RWPE1 (cell line): Measurements from ENCODE around the gene SPCS2.

ENCODE experiments used
- CTCF ChIA-PET: fragments of 350-600 bp; sonication (Branson Sonifier 250); formaldehyde crosslinking; extraction: SDS; loops from one replicate; lab custom pipeline; 2021; lab: Yijun Ruan, JAX
- POLR2A ChIA-PET: fragments of 400-600 bp; formaldehyde crosslinking; extraction: SDS; loops from one replicate; lab custom pipeline; 2020; ENCODE audit warnings: antibody characterized with exemption; ENCODE audit not compliant: low non-redundant PET; lab: Yijun Ruan, JAX
- DNase-seq: peaks from one replicate; pipeline ENCODE4 v3.0.0; 2012; ENCODE audit warnings: low spot score
- H3K27ac ChIP-seq: fragments of 450-650 bp; 2 replicates; pipeline ENCODE4 v1.5.1; 2017
- CTCF ChIP-seq: fragments of 450-650 bp; conservative IDR thresholded peaks from 2 replicates; pipeline ENCODE4 v1.5.1; 2017; ENCODE audit warnings: low read depth, mild to moderate bottlenecking

The SPCS2 gene

GRCh38 chr11:74942073-74942759, 6.8 kb upstream of the SPCS2 start:
- no peak for TF ChIP-seq CTCF
- H3K27ac ChIP-seq = peak overlapping the region; percentile 93
- no peak for DNase-seq
- ChIA-PET POLR2A (no interaction called here), CTCF (no interaction called here)

DNA sequence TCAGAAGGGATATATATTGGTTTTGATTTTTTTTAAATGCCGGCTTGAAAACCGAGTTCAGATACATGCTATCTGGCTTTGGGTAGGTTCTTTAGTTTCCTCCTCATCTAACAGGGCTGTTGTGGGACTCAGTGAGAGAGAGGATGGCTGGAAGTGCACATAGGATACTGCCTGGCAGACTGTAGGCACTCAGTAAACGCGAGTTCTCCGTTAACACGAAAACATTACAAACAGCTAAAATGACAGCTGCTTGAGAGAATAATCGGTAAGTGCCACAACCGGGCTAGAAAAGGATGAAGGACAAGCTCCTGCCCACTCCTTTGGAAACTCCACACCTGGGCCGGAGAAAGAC, 544 bp upstream of the SPCS2 start:
- CTCF ChIA-PET = interaction anchor here (0.7 kb wide), 1 partner anchor 293 kb away, joined by 4 read pairs; no protein-coding TSS in a partner anchor
- peak; percentile 30 for DNase-seq
- H3K27ac ChIP-seq = peak overlapping the region; percentile 76
- no peak for TF ChIP-seq CTCF
- POLR2A ChIA-PET = interaction anchor here (1.2 kb wide), 1 partner anchor 41 kb away, joined by 4 read pairs; no protein-coding TSS in a partner anchor

DNA sequence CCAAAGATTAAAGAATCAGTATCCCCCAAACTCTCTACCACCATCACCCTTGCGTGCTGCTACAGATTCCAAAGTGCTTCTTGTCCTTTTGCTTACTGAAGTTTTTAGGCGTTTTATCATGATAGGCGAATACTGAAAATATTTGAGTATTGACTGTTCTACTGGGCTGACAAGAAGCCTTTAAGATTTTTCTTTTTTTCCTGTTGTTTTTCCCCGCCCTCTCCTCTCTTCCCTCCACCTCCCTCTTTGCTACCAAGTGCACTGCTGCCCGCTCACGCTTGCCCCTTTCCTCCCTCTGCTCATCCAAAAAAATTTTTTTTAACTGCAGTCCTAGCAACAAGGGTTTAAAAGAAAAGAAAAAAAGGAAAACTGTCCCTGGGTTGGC, 679 bp downstream of the SPCS2 start:
- no peak for DNase-seq
- TF ChIP-seq CTCF = no peak
- H3K27ac ChIP-seq = peak overlapping the region; percentile 76
- ChIA-PET POLR2A (no interaction called here), CTCF (no interaction called here)

- H3K27ac ChIP-seq = no peak overlapping the region
- TF ChIP-seq CTCF = no peak
- ChIA-PET CTCF (no interaction called here), POLR2A (no interaction called here)
- no peak for DNase-seq
These were observed 1.4 kb downstream of the SPCS2 start for GRCh38 chr11:74950374-74950969.

- ChIA-PET POLR2A (no interaction called here), CTCF (no interaction called here)
- TF ChIP-seq CTCF = no peak
- DNase-seq = no peak
- no peak overlapping the region for H3K27ac ChIP-seq
These were observed 2.2 kb downstream of the SPCS2 start for GRCh38 chr11:74951226-74951625.

DNA sequence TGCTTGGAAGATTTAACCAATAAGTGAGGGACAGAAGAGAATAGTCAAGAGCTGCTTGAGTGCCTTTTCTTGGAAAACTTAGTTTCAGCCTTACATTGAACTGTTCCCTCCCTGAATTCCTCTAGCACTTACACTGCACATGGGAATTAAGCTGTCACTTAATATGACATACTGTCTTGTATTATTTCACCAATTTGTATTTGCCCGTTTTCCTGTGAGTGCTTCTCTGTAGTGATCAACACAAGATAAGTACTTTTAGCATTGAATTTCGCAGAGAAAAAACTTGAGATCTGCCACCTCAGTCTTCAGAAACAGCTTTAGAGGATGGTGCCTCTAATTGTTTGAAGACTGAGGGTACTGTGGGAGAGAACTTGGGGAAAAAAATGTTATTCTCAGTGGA, 3.7 kb downstream of the SPCS2 start:
- no peak for DNase-seq
- no peak overlapping the region for H3K27ac ChIP-seq
- POLR2A ChIA-PET = interaction anchor here (0.6 kb wide), 1 partner anchor 285 kb away, joined by 3 read pairs; no protein-coding TSS in a partner anchor
- CTCF ChIA-PET = no interaction called here
- TF ChIP-seq CTCF = no peak
